ENCODE measurements around the gene SFN.

The SFN gene

GRCh38 chr1:26907071-26907917 lies 44.3 kb downstream of the SFN start:
- H3K9ac ChIP-seq (ENCODE audit: low read depth, low read length), result no peak overlapping the region
- H3K36me3 ChIP-seq (ENCODE audit: control insufficient read depth, insufficient read depth, low read length), result no peaks in the 10 kb centered on the region
- H3K9me3 ChIP-seq (ENCODE audit: control insufficient read depth, insufficient read depth, low read length), result no peaks in the 10 kb centered on the region
- H3K27me3 ChIP-seq (ENCODE audit: control insufficient read depth, insufficient read depth, low read length), result no peaks in the 10 kb centered on the region
- no peaks in the 10 kb centered on the region for H3K4me1 ChIP-seq (ENCODE audit: control insufficient read depth, insufficient read depth, low read length)
- no peak overlapping the region for H3K4me3 ChIP-seq (ENCODE audit: low read depth, low read length)

GRCh38 chr1:26909951-26910342 lies 47.0 kb downstream of the SFN start:
- H3K9me3 ChIP-seq (ENCODE audit: control insufficient read depth, insufficient read depth, low read length), result no peaks in the 10 kb centered on the region
- no peak overlapping the region for H3K9ac ChIP-seq (ENCODE audit: low read depth, low read length)

GRCh38 chr1:26910343-26911160 lies 47.6 kb downstream of the SFN start:
- no peak overlapping the region for H3K9ac ChIP-seq (ENCODE audit: low read depth, low read length)
- H3K9me3 ChIP-seq (ENCODE audit: control insufficient read depth, insufficient read depth, low read length), result no peaks in the 10 kb centered on the region
- H3K36me3 ChIP-seq (ENCODE audit: control insufficient read depth, insufficient read depth, low read length), result no peaks in the 10 kb centered on the region

More at GRCh38 chr1:26909951-26910342, 47.0 kb downstream of the SFN start:
- H3K27me3 ChIP-seq (ENCODE audit: control insufficient read depth, insufficient read depth, low read length), result no peaks in the 10 kb centered on the region
- H3K36me3 ChIP-seq (ENCODE audit: control insufficient read depth, insufficient read depth, low read length), result no peaks in the 10 kb centered on the region
- no peak overlapping the region for H3K4me3 ChIP-seq (ENCODE audit: low read depth, low read length)
- no peaks in the 10 kb centered on the region for H3K4me1 ChIP-seq (ENCODE audit: control insufficient read depth, insufficient read depth, low read length)

GRCh38 chr1:26911399-26912146 lies 48.6 kb downstream of the SFN start:
- no peaks in the 10 kb centered on the region for H3K9me3 ChIP-seq (ENCODE audit: control insufficient read depth, insufficient read depth, low read length)
- H3K36me3 ChIP-seq (ENCODE audit: control insufficient read depth, insufficient read depth, low read length), result no peaks in the 10 kb centered on the region
- H3K27me3 ChIP-seq (ENCODE audit: control insufficient read depth, insufficient read depth, low read length), result peaks cover 3% of the 10 kb centered on the region
- no peak overlapping the region for H3K9ac ChIP-seq (ENCODE audit: low read depth, low read length)
- no peaks in the 10 kb centered on the region for H3K4me1 ChIP-seq (ENCODE audit: control insufficient read depth, insufficient read depth, low read length)
- no peak overlapping the region for H3K4me3 ChIP-seq (ENCODE audit: low read depth, low read length)

More at GRCh38 chr1:26910343-26911160, 47.6 kb downstream of the SFN start:
- no peaks in the 10 kb centered on the region for H3K4me1 ChIP-seq (ENCODE audit: control insufficient read depth, insufficient read depth, low read length)
- no peak overlapping the region for H3K4me3 ChIP-seq (ENCODE audit: low read depth, low read length)
- H3K27me3 ChIP-seq (ENCODE audit: control insufficient read depth, insufficient read depth, low read length), result no peaks in the 10 kb centered on the region

- peaks cover 3% of the 10 kb centered on the region for H3K27me3 ChIP-seq (ENCODE audit: control insufficient read depth, insufficient read depth, low read length)
- H3K36me3 ChIP-seq (ENCODE audit: control insufficient read depth, insufficient read depth, low read length), result no peaks in the 10 kb centered on the region
- no peak overlapping the region for H3K9ac ChIP-seq (ENCODE audit: low read depth, low read length)
- no peak overlapping the region for H3K4me3 ChIP-seq (ENCODE audit: low read depth, low read length)
- no peaks in the 10 kb centered on the region for H3K9me3 ChIP-seq (ENCODE audit: control insufficient read depth, insufficient read depth, low read length)
- H3K4me1 ChIP-seq (ENCODE audit: control insufficient read depth, insufficient read depth, low read length), result no peaks in the 10 kb centered on the region
Observed at GRCh38 chr1:26912147-26912490, 49.2 kb downstream of the SFN start.

DNA sequence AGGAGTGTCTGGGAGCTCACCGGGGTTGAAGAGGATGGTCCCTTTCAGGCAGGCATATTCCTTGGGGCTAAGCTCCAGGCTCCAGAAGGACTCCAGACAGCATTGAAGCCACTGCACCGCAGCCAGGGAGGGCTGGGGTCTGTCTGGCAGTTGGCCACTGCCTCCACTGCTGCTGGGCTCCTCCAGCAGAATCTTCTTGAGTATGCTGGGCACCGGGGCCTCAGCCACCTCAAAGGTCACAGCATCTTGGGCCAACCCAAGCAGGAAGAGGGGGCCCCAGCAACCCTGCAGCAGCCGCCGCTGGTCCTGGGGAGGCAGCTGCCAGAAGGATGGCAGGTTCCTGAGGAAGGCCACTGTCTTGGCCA lies 50.4 kb downstream of the SFN start:
- Histone ChIP-seq H3K4me3 (ENCODE audit: low read depth, low read length) (no peak overlapping the region), H3K27me3 (ENCODE audit: control insufficient read depth, insufficient read depth, low read length) (peaks cover 3% of the 10 kb centered on the region), H3K36me3 (ENCODE audit: control insufficient read depth, insufficient read depth, low read length) (no peaks in the 10 kb centered on the region), H3K4me1 (ENCODE audit: control insufficient read depth, insufficient read depth, low read length) (no peaks in the 10 kb centered on the region), H3K9ac (ENCODE audit: low read depth, low read length) (no peak overlapping the region), H3K9me3 (ENCODE audit: control insufficient read depth, insufficient read depth, low read length) (no peaks in the 10 kb centered on the region)
